Vagina (tissue), 2 donors: ENCODE results near the gene OXCT1.

ENCODE experiments used
- CTCF ChIP-seq, 3 experiments: fragments of 450-650 bp in 2 of 3; fragments of 200-600 bp in 1 of 3; sonication (generic) in 1 of 3; IDR thresholded peaks; one replicate each; pipeline ENCODE4 v1.5.1; 2017 to 2019; ENCODE audit warnings: antibody characterized with exemption in 3 of 3, mild to moderate bottlenecking in 2 of 3, moderate library complexity in 2 of 3
- POLR2AphosphoS5 ChIP-seq, 2 donors: sonication (generic); formaldehyde crosslinking; IDR thresholded peaks; one replicate each; pipeline ENCODE4 v1.9.0; 2017; ENCODE audit warnings: antibody characterized with exemption in 2 of 2, mild to moderate bottlenecking in 2 of 2, low read depth in 1 of 2; ENCODE audit not compliant: insufficient read depth in 1 of 2

- no peak for TF ChIP-seq CTCF (IDR thresholded peaks at IDR 0.05)
- no peak for TF ChIP-seq POLR2AphosphoS5 (IDR thresholded peaks at IDR 0.05; ENCODE audit: insufficient read depth in 1 of 2, low read depth in 1 of 2)
Observed at GRCh38 chr5:41883936-41884335, 13.7 kb upstream of the OXCT1 start.
